Mucosa of gallbladder (tissue), 1 donor: Measurements from ENCODE around the gene AIF1. TPM values are rescaled to one million over a fixed set of nuclear protein-coding genes. Genes with fewer than 3 reads are reported as not detected.

Experiments used
- DNase-seq: peaks from one replicate; pipeline ENCODE4 v3.0.0-alpha.2; 2020; ENCODE audit warnings: low spot score
- total RNA-seq: library from RNA; stranded (reverse); gene quantifications from one replicate; pipeline ENCODE4 v1.2.1, GENCODE V29; 2021
- donor health status: DM: no; HTN: no; CAD: no.

Gene AIF1
- total RNA-seq, 1 donor from 2014 or later = 26.8 TPM

GRCh38 chr6:31620586-31621319, 5.7 kb downstream of the AIF1 start, which contains the start of gene PRRC2A:
Gene PRRC2A, plus strand, starts transcription at chr6:31620715. Its CDS starts 2,075 bp downstream, at chr6:31622790.
- no peak for DNase-seq

- DNase-seq = no peak
Observed at GRCh38 chr6:31621320-31621939, 6.4 kb downstream of the AIF1 start.

- DNase-seq = no peak
Observed at GRCh38 chr6:31621991-31622390, 7.0 kb downstream of the AIF1 start.

- no peak for DNase-seq
Observed at GRCh38 chr6:31622684-31623091, 7.7 kb downstream of the AIF1 start.

GRCh38 chr6:31624070-31624469, 9.0 kb downstream of the AIF1 start:
- DNase-seq = no peak

GRCh38 chr6:31626952-31627351, 11.9 kb downstream of the AIF1 start:
- DNase-seq = no peak

GRCh38 chr6:31627690-31628287, 12.8 kb downstream of the AIF1 start:
- no peak for DNase-seq

- no peak for DNase-seq
Observed at GRCh38 chr6:31629014-31629413, 14.0 kb downstream of the AIF1 start.

GRCh38 chr6:31630177-31630934, 15.3 kb downstream of the AIF1 start:
- no peak for DNase-seq

- no peak for DNase-seq
Observed at GRCh38 chr6:31631209-31631608, 16.2 kb downstream of the AIF1 start.

- no peak for DNase-seq
Observed at GRCh38 chr6:31631681-31632278, 16.7 kb downstream of the AIF1 start.

- no peak for DNase-seq
Observed at GRCh38 chr6:31632279-31632946, 17.4 kb downstream of the AIF1 start.

GRCh38 chr6:31633447-31633846, 18.4 kb downstream of the AIF1 start:
- DNase-seq = no peak

- DNase-seq = no peak
Observed at GRCh38 chr6:31634131-31634530, 19.1 kb downstream of the AIF1 start.

GRCh38 chr6:31634969-31635575, 20.0 kb downstream of the AIF1 start:
- DNase-seq = no peak

- no peak for DNase-seq
Observed at GRCh38 chr6:31636698-31637596, 21.9 kb downstream of the AIF1 start.

GRCh38 chr6:31639043-31639442, 24.0 kb downstream of the AIF1 start:
- DNase-seq = no peak

GRCh38 chr6:31639449-31639861, 24.4 kb downstream of the AIF1 start:
- no peak for DNase-seq

- no peak for DNase-seq
Observed at GRCh38 chr6:31640612-31641011, 25.6 kb downstream of the AIF1 start.

GRCh38 chr6:31641370-31641769, 26.3 kb downstream of the AIF1 start:
- no peak for DNase-seq
